SK-N-SH (cell line): Measurements from ENCODE around the gene STK17B. TPM values are rescaled to one million over a fixed set of nuclear protein-coding genes. Genes with fewer than 3 reads are reported as not detected.

ENCODE experiments used
- CTCF ChIA-PET: fragments of 300-600, 350-600 bp; formaldehyde crosslinking; extraction: SDS; loops from one replicate; lab custom pipeline; 2021; lab: Yijun Ruan, JAX
- POLR2A ChIA-PET: fragments of 350-600 bp; sonication (Branson Sonifier 250); formaldehyde crosslinking; extraction: SDS; loops from one replicate; lab custom pipeline; 2020; ENCODE audit warnings: antibody characterized with exemption, inconsistent platforms; lab: Yijun Ruan, JAX
- DNase-seq: peaks from one replicate; pipeline ENCODE4 v3.0.0; 2012
- H2AFZ ChIP-seq: fragments of 200-600 bp; sonication (generic); 2 replicates; pipeline ENCODE4 v1.8.1; 2016; ENCODE audit warnings: antibody characterized with exemption, mild to moderate bottlenecking, low read depth
- H3F3A ChIP-seq: fragments of 200-600 bp; sonication (generic); replicated peaks from 2 replicates; pipeline ENCODE3; 2016; ENCODE audit warnings: antibody characterized with exemption, mild to moderate bottlenecking; ENCODE audit not compliant: insufficient read depth
- H3K27ac ChIP-seq, 2 experiments: fragments of 200-500 bp in 1 of 2; fragments of 200-600 bp in 1 of 2; sonication (Bioruptor generic) in 1 of 2; sonication (generic), shearing (Covaris generic) in 1 of 2; 2 replicates each; pipeline versions ENCODE4 v1.5.1 to v1.6.1; 2014 to 2016; ENCODE audit warnings: low read depth in 2 of 2, inconsistent platforms in 1 of 2, low read length in 1 of 2, mild to moderate bottlenecking in 1 of 2, mixed read lengths in 1 of 2
- H3K27me3 ChIP-seq: fragments of 200-600 bp; sonication (generic), shearing (Covaris generic); 2 replicates; pipeline ENCODE4 v1.6.1; 2016; ENCODE audit warnings: mixed run types; ENCODE audit not compliant: insufficient read depth
- H3K36me3 ChIP-seq, 2 experiments: fragments of 200-500 bp in 1 of 2; fragments of 200-600 bp in 1 of 2; sonication (Bioruptor generic) in 1 of 2; sonication (generic) in 1 of 2; replicated peaks in 1 of 2; 2 replicates each; pipeline versions ENCODE3 to v1.5.1; 2014 to 2016; ENCODE audit warnings: low read length in 1 of 2, mild to moderate bottlenecking in 1 of 2; ENCODE audit not compliant: insufficient read depth in 2 of 2, control insufficient read depth in 1 of 2
- H3K4me1 ChIP-seq, 2 experiments: fragments of 200-500 bp in 1 of 2; fragments of 200-600 bp in 1 of 2; sonication (Bioruptor generic) in 1 of 2; sonication (generic), shearing (Covaris generic) in 1 of 2; 2 replicates each; pipeline versions ENCODE4 v1.5.1 to v1.6.1; 2014 to 2016; ENCODE audit warnings: low read depth in 1 of 2, low read length in 1 of 2, mixed run types in 1 of 2; ENCODE audit not compliant: insufficient read depth in 2 of 2, control insufficient read depth in 1 of 2
- H3K4me2 ChIP-seq: fragments of 200-600 bp; sonication (generic), shearing (Covaris generic); 2 replicates; pipeline ENCODE4 v1.6.1; 2017; ENCODE audit warnings: mixed run types
- H3K4me3 ChIP-seq, 2 experiments: fragments of 200-500 bp in 1 of 2; fragments of 200-600 bp in 1 of 2; sonication (Bioruptor generic) in 1 of 2; sonication (generic), shearing (Covaris generic) in 1 of 2; 2 replicates each; pipeline versions ENCODE4 v1.5.1 to v1.8.1; 2014 to 2016; ENCODE audit warnings: low read depth in 2 of 2, inconsistent platforms in 1 of 2, low read length in 1 of 2, mild to moderate bottlenecking in 1 of 2, mixed read lengths in 1 of 2, moderate library complexity in 1 of 2
- H3K79me2 ChIP-seq: fragments of 200-600 bp; sonication (generic); 2 replicates; pipeline ENCODE4 v1.8.1; 2017; ENCODE audit warnings: mild to moderate bottlenecking; ENCODE audit not compliant: insufficient read depth
- H3K9ac ChIP-seq: fragments of 200-600 bp; sonication (generic); 2 replicates; pipeline ENCODE4 v1.6.1; 2017; ENCODE audit warnings: mixed run types
- H3K9me2 ChIP-seq: fragments of 200-600 bp; sonication (generic); 2 replicates; pipeline ENCODE4 v1.6.1; 2017; ENCODE audit warnings: mixed run types
- H3K9me3 ChIP-seq: fragments of 200-600 bp; sonication (generic); 2 replicates; pipeline ENCODE4 v1.6.1; 2017; ENCODE audit warnings: mixed run types, mild to moderate bottlenecking, moderate library complexity
- H4K20me1 ChIP-seq: fragments of 200-600 bp; sonication (generic); 2 replicates; pipeline ENCODE4 v1.6.1; 2017; ENCODE audit warnings: mild to moderate bottlenecking, mixed run types; ENCODE audit not compliant: insufficient read depth
- CHD2 ChIP-seq: fragments of 150-350 bp; IDR thresholded peaks from 2 replicates; pipeline ENCODE4 v1.6.1; 2018; ENCODE audit warnings: low read length; ENCODE audit not compliant: partially characterized antibody
- ELF1 ChIP-seq: IDR thresholded peaks from 2 replicates; pipeline ENCODE4 v1.4.0; 2012
- EZH2phosphoT487 ChIP-seq: fragments of 200-600 bp; sonication (generic); IDR thresholded peaks from 2 replicates; pipeline ENCODE4 v1.6.1; 2017; ENCODE audit warnings: low read depth, mixed run types, mild to moderate bottlenecking, antibody characterized with exemption, moderate library complexity, borderline replicate concordance
- FOXJ3 ChIP-seq: sonication (generic); formaldehyde crosslinking; IDR thresholded peaks from 2 replicates; pipeline ENCODE4 v1.5.1; 2020; ENCODE audit warnings: mild to moderate bottlenecking, missing genetic modification reagents
- FOXM1 ChIP-seq: IDR thresholded peaks from 2 replicates; pipeline ENCODE4 v1.4.0; 2012; ENCODE audit warnings: low read depth, mild to moderate bottlenecking
- GABPA ChIP-seq: IDR thresholded peaks from 2 replicates; pipeline ENCODE4 v1.4.0; 2012; ENCODE audit warnings: low read depth, mild to moderate bottlenecking
- GATA2 ChIP-seq: sonication (generic); formaldehyde crosslinking; IDR thresholded peaks from 2 replicates; pipeline ENCODE4 v1.5.0; 2020; ENCODE audit warnings: mild to moderate bottlenecking, missing genetic modification reagents
- MEF2A ChIP-seq: IDR thresholded peaks from 2 replicates; pipeline ENCODE4 v1.4.0; 2012; ENCODE audit warnings: low read depth, borderline replicate concordance
- MXI1 ChIP-seq: IDR thresholded peaks from 2 replicates; pipeline ENCODE4 v1.6.1; 2012; ENCODE audit warnings: mild to moderate bottlenecking, low read depth, low read length, improper control_type of control experiment
- NRF1 ChIP-seq: IDR thresholded peaks from 2 replicates; pipeline ENCODE4 v1.6.1; 2012; ENCODE audit warnings: low read depth, mild to moderate bottlenecking, low read length
- POLR2AphosphoS5 ChIP-seq: IDR thresholded peaks from 2 replicates; pipeline ENCODE4 v1.6.1; 2012; ENCODE audit warnings: low read depth, low read length
- RAD21 ChIP-seq: IDR thresholded peaks from 2 replicates; pipeline ENCODE4 v1.6.1; 2012; ENCODE audit warnings: mild to moderate bottlenecking, low read length
- SMC3 ChIP-seq: IDR thresholded peaks from 2 replicates; pipeline ENCODE4 v1.6.1; 2012; ENCODE audit warnings: low read depth, low read length, improper control_type of control experiment
- TCF12 ChIP-seq: IDR thresholded peaks from 2 replicates; pipeline ENCODE4 v1.4.0; 2012
- WGBS: methylation state at CpG from one replicate; pipeline ENCODE4 v1.1.6; 2017; ENCODE audit warnings: low lambda C conversion rate; 5-methylcytosine and 5-hydroxymethylcytosine counted together
- polyA plus RNA-seq, 3 experiments: library from polyadenylated mRNA; depleted of rRNA; stranded (reverse); fragments of >200 nt; gene quantifications; 2 replicates each; pipeline ENCODE4 v1.2.3, GENCODE V29; 2012
- TF ChIP-seq, protein P1 (sequence below): fragments of 200-600 bp; sonication (generic); IDR thresholded peaks from 2 replicates; pipeline ENCODE4 v1.6.1; 2017; ENCODE audit warnings: antibody characterized with exemption, mild to moderate bottlenecking, moderate library complexity

Gene STK17B
- polyA plus RNA-seq, 1 of the 3 experiments (the other 2 are of a cell fraction) = 5.1 TPM

DNA sequence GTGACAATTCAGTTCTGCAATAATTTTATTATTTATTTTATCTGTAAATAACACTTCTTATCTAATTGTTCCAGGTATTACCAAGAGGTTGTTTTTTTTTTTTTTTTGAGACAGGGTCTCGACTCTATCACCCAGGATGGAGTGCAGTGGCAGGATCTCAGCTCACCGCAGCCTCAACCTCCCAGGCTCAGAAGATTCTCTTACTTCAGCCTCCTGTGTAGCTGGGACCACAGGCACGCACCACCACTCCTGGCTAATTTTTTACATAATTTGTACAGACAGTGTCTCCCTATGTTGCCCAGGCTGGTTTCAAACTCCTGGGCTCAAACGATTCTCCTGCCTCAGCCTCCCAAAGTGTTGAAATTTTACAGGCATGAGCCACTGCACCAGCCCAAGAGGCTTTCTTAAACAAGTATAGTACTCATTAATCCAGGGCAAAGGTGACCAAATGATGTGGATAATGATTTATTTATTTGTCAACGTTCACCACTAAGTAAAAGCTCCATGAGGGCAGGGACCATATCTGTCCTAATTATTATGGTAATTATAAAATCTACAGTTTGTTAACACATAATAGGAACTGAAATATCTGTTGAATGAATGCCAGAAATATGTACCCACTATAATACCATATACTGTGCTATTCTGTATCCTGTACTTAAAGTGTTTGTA is 12.0 kb downstream of the STK17B start (continued):
- TF ChIP-seq POLR2AphosphoS5 = no peak
- TF ChIP-seq GATA2 (CRISPR knock-in tag) = no peak
- TF ChIP-seq, protein P1, sequence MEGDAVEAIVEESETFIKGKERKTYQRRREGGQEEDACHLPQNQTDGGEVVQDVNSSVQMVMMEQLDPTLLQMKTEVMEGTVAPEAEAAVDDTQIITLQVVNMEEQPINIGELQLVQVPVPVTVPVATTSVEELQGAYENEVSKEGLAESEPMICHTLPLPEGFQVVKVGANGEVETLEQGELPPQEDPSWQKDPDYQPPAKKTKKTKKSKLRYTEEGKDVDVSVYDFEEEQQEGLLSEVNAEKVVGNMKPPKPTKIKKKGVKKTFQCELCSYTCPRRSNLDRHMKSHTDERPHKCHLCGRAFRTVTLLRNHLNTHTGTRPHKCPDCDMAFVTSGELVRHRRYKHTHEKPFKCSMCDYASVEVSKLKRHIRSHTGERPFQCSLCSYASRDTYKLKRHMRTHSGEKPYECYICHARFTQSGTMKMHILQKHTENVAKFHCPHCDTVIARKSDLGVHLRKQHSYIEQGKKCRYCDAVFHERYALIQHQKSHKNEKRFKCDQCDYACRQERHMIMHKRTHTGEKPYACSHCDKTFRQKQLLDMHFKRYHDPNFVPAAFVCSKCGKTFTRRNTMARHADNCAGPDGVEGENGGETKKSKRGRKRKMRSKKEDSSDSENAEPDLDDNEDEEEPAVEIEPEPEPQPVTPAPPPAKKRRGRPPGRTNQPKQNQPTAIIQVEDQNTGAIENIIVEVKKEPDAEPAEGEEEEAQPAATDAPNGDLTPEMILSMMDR = no peak
- no peak for TF ChIP-seq ELF1
- TF ChIP-seq SMC3 = no peak
- TF ChIP-seq MXI1 = no peak
- TF ChIP-seq FOXM1 = no peak
- TF ChIP-seq FOXJ3 = no peak
- TF ChIP-seq TCF12 = no peak
- no peak for TF ChIP-seq EZH2phosphoT487

DNA sequence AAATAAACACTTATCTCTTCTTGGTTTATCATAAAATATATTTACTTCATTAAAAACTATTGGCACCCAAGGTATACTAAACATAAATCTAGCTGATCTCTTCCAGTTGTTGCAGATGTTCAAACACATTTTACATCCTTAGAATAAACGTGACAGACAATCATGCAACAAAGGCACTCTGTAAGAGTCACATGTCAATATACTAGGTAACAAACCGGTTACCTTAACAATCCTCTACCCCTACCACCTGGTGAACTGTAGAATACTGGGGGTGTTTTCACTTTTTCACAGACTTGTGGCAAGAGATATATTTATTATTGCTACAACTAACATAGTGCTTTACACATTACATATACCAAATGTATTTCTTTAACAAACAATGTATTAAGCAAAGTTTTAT is 15.8 kb downstream of the STK17B start:
- peaks cover 82% of the 10 kb centered on the region for H3K79me2 ChIP-seq
- TF ChIP-seq NRF1 = no peak
- no peak for TF ChIP-seq CHD2
- TF ChIP-seq MEF2A = no peak
- TF ChIP-seq EZH2phosphoT487 = no peak
- no peak for TF ChIP-seq POLR2AphosphoS5
- TF ChIP-seq FOXM1 = no peak
- no peak for TF ChIP-seq ELF1
- TF ChIP-seq MXI1 = no peak
- no peak for TF ChIP-seq RAD21
- TF ChIP-seq GABPA = no peak
- no peak for TF ChIP-seq GATA2 (CRISPR knock-in tag)
- H3K27ac ChIP-seq = no peak overlapping the region
- DNase-seq = no peak
- H3K9ac ChIP-seq = no peak overlapping the region
- H2AFZ ChIP-seq = no peak overlapping the region
- H3K9me3 ChIP-seq = no peaks in the 10 kb centered on the region
- H3K4me3 ChIP-seq = no peak overlapping the region
- H3K9me2 ChIP-seq = no peaks in the 10 kb centered on the region
- H4K20me1 ChIP-seq = no peaks in the 10 kb centered on the region
- ChIA-PET POLR2A (no interaction called here), CTCF (no interaction called here)
- peaks cover 25 to 93% of the 10 kb centered on the region in 2 experiments for H3K36me3 ChIP-seq
- H3F3A ChIP-seq = peaks cover 17% of the 10 kb centered on the region
- H3K4me1 ChIP-seq = peaks cover 0 to 10% of the 10 kb centered on the region in 2 experiments; a peak in 2 of 4 replicates
- H3K4me2 ChIP-seq = no peak overlapping the region
- WGBS = 42% methylated on average over 2 of the region's 2 CpGs
- H3K27me3 ChIP-seq = no peaks in the 10 kb centered on the region

DNA sequence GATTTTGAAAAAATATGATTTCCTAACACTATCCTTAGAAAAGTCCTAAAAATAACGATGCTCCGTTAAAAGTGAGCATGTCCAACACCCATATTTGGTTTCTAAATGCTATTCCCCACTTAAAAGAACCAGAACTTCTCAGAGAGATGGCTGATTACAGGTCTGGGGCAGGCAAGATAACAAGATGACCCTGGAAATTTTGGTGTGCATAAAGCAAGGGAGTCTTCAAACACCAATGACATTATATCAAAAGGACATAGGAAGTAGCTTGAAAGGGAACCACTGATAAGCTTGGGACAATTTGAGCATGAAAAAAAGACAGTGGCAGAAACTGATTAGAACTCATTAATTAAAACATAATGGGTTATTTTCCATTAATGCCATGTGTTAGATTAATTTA is 17.9 kb downstream of the STK17B start:
- no peak for DNase-seq
- H4K20me1 ChIP-seq = no peaks in the 10 kb centered on the region
- TF ChIP-seq FOXJ3 = no peak
- no peak overlapping the region for H3K4me3 ChIP-seq
- H2AFZ ChIP-seq = no peak overlapping the region
- 98% methylated on average over 2 of the region's 2 CpGs for WGBS
- POLR2A ChIA-PET = no interaction called here
- no peaks in the 10 kb centered on the region for H3K27me3 ChIP-seq
- H3K4me1 ChIP-seq = no peaks in the 10 kb centered on the region
- no peak overlapping the region for H3K4me2 ChIP-seq
- H3K79me2 ChIP-seq = peaks cover 79% of the 10 kb centered on the region
- peaks cover 23% of the 10 kb centered on the region for H3F3A ChIP-seq
- H3K9me3 ChIP-seq = no peaks in the 10 kb centered on the region
- CTCF ChIA-PET = interaction anchor here (0.5 to 1.2 kb wide), 3 partner anchors 13 to 175 kb away, joined by 3 to 4 read pairs (median 3); no protein-coding TSS in a partner anchor
- H3K9ac ChIP-seq = no peak overlapping the region
- H3K9me2 ChIP-seq = no peaks in the 10 kb centered on the region
- peaks cover 25 to 91% of the 10 kb centered on the region in 2 experiments for H3K36me3 ChIP-seq
- no peak overlapping the region for H3K27ac ChIP-seq
